Renal pelvis (tissue), 4 donors: Measurements from ENCODE around the gene CAMK1G. TPM values are rescaled to one million over a fixed set of nuclear protein-coding genes. Genes with fewer than 3 reads are reported as not detected.
A peak's percentile ranks its signal among the peaks of the same experiment; 100 is the strongest.

ENCODE experiments used
- DNase-seq: peaks from one replicate; pipeline ENCODE4 v3.0.0-alpha.2; 2013
- polyA plus RNA-seq, 3 donors: library from polyadenylated mRNA; unstranded; fragments of 120-200 nt; gene quantifications; one replicate each; pipeline ENCODE4 v1.2.1, GENCODE V29; 2013; ENCODE audit not compliant: insufficient read length in 3 of 3

CAMK1G gene
- polyA plus RNA-seq, 3 donors: 4.7 to 5.5 (median 5.4) TPM

- DNase-seq: no peak
Measured at GRCh38 chr1:209618756-209619420, 35.4 kb downstream of the CAMK1G start.

GRCh38 chr1:209619696-209620486 lies 36.4 kb downstream of the CAMK1G start:
- DNase-seq: no peak

GRCh38 chr1:209620487-209620884 lies 37.0 kb downstream of the CAMK1G start:
- DNase-seq: no peak

- DNase-seq: no peak
Measured at GRCh38 chr1:209621286-209621685, 37.8 kb downstream of the CAMK1G start.

- DNase-seq: no peak
Measured at GRCh38 chr1:209621741-209622655, 38.5 kb downstream of the CAMK1G start.

- no peak for DNase-seq
Measured at GRCh38 chr1:209622841-209623829, 39.6 kb downstream of the CAMK1G start.

GRCh38 chr1:209624558-209625549 lies 41.3 kb downstream of the CAMK1G start:
- no peak for DNase-seq

GRCh38 chr1:209625791-209626285 lies 42.3 kb downstream of the CAMK1G start:
- DNase-seq: no peak

GRCh38 chr1:209626346-209627026 lies 43.0 kb downstream of the CAMK1G start:
- no peak for DNase-seq

- DNase-seq: no peak
Measured at GRCh38 chr1:209627027-209627731, 43.7 kb downstream of the CAMK1G start.

GRCh38 chr1:209627732-209628196 lies 44.2 kb downstream of the CAMK1G start:
- peak; percentile 77 for DNase-seq

GRCh38 chr1:209628618-209629299 lies 45.2 kb downstream of the CAMK1G start:
- DNase-seq: no peak

GRCh38 chr1:209629621-209630382 lies 46.3 kb downstream of the CAMK1G start:
- no peak for DNase-seq

- no peak for DNase-seq
Measured at GRCh38 chr1:209630383-209631225, 47.1 kb downstream of the CAMK1G start.

GRCh38 chr1:209633335-209633997 lies 50.0 kb downstream of the CAMK1G start:
- DNase-seq: no peak
